HG02884 (cell line): Measurements from ENCODE around the gene KSR2.
"Not testable (repeated sequence)": the region's sequence is repeated elsewhere in the genome, so short reads cannot be mapped to it uniquely, and the experiment has no call there.

ENCODE experiments used
- ATAC-seq: cut with Tn5 transposase; IDR thresholded peaks from one replicate; pipeline ENCODE4 v1.9.1; 2021; ENCODE audit warnings: mild to moderate bottlenecking, moderate library complexity; ENCODE audit not compliant: unreplicated experiment

KSR2 gene

DNA sequence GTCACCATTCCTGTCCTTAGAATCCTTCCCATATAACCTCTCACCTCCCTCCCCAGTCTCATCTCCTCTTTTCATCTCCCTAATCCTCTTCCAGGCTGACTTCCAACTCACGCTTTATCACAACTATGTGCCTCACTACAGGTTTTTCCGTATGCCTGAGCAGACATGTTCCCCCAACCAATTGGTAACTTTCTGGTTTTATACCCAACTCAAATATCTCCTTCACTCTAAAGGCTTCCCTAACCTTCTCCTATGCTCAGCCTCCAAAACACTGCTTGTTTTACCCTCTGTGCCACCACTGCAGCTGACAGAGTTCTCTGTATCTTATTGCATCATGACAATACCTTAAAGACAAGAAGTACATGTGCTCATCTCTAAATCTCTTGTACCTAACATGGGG lies 139.7 kb downstream of the KSR2 start:
- ATAC-seq, result no peak

DNA sequence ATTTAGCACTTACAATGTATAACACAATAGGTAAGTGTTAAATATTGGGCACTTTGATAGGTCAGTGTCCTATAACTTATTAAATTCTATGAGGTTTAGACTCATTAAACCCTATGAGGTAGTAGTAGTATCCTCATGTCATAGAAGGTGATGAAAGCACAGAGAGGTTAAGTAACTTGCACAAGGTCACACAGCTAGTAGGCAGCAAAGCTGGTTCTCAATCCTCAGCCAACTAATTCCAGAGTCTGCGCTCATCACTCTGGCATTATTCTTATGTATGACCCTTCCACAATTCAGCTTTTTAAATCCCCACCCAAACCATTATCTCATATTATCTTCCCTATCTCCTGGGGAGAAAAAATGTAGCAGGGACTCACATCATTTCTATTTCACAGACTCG lies 141.1 kb downstream of the KSR2 start:
- no peak for ATAC-seq

DNA sequence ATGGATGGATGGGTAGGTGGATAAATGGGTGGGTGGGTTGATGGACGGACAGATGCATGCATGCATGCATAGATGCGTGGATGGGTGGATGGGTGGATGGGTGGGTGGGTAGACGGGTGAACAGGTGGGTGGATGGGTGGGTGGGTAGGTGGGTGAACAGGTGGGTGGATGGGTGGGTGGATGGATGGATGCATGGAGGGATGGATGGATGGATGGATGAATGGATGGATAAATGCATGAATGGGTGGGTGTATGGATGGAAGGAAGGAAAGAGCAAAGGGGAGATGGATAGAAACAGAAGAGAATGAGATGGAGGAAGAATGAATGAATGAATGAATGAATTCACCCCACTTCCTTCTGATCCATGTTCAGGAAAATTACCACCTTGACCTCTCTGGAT lies 143.0 kb downstream of the KSR2 start:
- ATAC-seq, result no peak

DNA sequence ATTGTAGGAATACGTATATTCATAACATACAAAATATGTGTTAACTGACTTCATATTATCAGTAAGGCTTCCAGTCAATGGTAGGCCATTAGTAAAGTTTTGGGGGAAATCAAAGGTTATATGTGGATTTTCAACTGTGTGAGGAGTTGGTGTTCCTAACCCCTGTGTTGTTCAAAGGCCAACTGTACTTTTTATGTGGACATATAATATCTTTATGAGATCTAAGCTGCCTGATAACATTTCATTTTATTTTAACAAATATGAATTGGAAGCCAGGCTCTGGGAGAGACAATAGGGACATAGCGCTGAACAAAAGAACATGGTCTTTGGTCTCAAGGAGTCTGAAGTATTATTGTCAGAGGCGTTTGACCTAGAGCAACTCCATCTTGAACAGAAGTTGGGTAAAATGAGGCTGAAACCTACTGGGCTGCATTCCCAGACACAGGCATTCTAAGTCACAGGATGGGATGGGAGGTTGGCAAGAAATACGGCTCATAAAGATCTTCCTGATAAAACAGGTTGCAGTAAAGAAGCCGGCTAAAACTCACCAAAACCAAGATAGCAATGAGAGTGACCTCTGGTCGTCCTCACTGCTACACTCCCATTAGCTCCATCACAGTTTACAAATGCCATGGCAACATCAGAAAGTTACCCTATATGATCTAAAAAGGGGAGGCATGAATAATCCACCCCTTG lies 147.2 kb downstream of the KSR2 start:
- no peak for ATAC-seq

DNA sequence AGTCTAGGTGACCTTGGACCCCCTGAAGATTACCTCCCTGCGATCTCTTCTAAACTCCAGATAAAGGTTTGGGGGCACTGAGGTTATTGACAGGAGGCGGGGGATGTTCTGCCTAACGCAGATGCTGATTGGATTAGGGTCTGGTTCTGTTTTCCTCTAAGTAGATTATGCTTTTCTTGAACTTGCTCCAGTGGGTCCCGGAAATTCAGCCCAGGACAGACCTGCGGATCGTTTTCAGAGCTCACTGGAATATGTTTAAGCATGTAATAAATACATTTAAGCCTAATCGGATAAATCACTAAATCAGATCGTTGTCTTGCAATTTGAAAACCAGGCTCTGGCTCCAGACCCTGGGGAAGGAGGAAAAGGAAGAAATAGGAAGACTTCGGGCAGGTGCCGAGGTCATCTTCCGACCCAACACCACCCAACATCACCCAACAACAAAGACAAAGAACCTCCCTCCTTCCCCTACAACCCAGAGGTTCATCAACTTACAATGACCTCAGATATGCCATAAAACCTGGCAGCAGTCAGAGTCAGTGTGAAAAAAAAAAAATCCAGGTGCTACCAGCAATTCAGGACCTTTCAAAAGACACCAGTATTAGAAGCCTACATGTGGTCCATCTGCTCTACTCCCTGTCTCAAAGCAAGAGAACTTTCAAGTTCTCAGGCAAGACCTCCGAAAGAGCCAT lies 148.4 kb downstream of the KSR2 start:
- ATAC-seq, result no peak

DNA sequence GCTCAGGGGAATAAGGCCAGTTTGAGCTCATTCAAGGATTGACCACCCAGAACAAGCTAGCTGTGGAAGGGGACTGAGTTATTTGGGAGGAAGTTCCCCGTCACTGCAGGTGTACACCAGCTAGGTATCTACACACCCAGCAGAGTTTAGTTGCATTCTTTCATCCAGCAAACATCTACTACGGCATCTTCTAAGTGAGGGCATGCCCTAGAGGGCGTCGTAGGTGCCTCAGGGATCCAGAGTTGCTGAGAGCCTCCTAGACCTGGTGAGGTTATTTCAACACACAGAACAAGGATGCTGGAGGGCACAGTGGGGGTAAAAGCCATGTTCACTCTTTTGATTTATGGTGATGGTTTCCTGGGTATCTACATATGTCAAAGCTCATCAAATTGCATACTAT lies 149.6 kb downstream of the KSR2 start:
- no peak for ATAC-seq

DNA sequence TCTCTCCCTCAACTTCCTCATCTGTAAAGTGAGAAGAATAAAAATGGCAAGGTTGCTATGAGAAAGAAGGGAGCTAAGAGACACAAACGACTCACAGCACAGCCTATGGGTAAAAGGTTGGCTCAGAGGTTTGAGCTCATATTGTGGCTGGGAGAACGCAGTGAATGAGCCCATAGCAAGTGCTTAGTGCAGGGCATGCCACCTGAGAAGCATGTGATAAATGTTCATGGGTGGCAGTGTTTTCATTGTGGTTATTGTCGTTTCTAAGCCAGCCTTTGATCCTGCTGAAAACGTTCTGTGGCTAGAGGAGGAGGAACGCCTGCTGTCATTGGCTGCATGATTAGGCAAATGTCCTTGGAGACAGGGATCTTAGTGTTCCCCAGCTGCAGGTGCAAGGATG lies 150.4 kb downstream of the KSR2 start:
- no peak for ATAC-seq

DNA sequence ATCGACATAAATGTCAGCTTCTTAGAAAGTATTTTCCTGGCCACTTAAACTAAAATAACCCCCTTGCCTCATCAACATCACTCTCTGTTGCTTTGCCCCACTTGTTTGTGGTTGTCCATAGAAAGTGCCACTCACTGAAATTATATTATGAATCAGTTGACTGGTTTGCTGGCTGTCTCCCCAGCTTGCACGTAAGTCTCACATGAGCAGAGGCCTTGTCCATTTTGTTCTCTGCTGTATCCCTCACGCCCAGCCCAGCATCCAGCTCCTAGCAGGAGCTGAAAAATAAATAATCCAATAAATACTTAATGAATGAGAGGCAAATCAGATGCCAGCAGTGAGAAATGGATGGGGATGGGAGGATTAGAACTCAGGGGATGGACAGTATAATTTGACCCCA lies 159.3 kb downstream of the KSR2 start:
- no peak for ATAC-seq

DNA sequence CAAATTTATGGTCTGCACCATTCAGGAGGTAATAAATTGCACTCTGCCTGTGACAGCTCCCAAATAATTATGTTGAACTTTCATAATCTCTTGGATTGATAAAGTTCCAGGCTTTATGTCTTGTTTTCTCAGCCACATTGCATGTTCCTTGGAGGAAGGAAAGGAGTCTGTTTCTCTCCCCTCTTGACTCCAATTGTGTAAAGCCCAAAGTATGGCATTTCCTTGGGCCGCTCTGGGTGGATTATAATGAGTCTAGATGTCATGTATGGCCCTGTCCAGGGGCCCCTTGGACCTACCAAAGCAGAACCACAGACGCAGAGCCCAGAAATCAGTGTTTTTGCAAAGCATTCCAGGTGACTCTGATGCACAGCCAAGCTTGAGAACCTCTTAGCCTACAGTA lies 160.8 kb downstream of the KSR2 start:
- ATAC-seq, result no peak

DNA sequence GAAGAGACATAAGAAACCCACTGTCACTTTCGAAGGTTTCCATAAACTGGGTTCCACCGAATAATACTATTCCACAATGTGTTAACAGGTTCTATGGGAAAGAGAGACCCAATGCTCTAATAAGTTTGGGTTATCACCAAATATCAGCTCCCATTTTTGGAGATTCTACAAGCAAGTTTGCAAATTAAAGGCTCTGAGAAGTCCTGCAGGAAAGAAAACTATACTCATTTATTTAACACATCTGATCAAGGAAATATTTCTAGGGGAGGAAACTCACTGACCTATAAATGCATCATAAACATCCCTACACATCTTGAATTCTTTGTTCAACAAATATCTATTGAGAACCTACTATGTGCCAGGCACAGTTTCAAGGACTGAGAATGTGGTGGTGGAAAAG lies 161.4 kb downstream of the KSR2 start:
- ATAC-seq, result no peak

DNA sequence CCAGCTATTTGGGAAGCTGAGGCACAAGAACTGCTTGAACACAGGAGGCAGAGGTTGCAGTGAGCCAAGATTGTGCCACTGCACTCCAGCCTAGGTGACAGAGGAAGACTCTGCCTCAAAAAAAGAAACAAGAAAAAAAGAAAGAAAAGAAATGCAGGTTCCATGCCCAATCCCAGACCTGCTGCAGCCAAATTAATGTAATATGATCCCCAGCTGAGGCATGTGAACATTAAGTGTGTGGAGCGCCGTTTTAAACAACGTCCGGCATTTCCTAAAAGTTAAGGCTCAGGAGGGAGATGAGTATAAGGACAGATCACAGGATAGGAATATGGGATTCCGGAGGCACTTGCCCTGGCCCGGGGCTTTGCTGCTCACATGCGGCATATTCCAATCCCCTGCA lies 162.9 kb downstream of the KSR2 start:
- no peak for ATAC-seq

DNA sequence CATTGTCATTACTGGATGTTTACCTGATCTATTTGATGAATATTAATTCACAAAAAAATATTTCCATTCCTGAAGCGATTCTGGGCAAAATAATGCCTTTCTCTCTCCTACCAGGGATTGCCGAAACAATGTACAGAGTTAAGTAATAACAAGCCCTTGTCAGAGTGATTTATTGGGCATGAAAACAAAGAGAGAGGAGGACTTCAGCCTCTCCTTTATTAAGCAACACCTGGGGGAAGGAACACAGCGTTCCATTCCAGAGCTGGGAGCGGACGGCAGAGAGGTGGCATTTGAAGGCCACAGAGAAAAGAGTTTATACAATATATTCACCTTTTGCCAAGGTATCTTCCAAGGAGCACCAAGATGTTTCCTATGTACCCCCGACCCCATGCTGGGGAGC lies 165.8 kb downstream of the KSR2 start:
- ATAC-seq, result no peak

DNA sequence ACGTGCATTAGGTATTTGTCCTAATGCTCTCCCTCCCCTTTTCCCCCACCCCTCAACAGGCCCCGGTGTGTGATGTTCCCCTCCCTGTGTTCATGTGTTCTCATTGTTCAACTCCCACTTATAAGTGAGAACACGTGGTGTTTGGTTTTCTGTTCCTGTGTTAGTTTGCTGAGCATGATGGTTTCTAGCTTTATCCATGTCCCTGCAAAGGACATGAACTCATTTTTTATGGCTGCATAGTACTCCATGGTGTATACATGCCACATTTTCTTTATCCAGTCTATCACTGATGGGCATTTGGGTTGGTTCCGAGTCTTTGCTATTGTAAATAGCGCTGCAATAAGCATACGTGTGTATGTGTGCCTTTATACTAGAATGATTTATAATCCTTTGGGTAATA lies 168.1 kb downstream of the KSR2 start:
- ATAC-seq, result not testable (repeated sequence)

DNA sequence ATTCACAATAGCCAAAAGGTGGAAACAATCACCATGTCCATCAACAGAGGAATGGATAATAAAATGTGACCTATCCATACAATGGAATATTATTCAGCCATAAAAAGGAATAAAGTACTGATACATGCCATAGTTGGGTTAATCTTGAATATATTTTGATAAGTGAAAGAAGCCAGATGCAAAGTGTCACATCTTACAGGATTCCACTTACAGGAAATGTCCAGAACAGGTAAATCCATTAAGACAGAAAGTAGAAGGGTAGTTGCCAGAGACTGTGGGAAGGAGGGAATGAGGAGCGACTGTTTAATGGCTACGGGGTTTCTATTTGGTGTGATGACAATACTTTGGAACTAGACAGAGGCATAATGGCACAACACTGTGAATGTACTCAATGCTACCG lies 171.6 kb downstream of the KSR2 start:
- ATAC-seq, result no peak

DNA sequence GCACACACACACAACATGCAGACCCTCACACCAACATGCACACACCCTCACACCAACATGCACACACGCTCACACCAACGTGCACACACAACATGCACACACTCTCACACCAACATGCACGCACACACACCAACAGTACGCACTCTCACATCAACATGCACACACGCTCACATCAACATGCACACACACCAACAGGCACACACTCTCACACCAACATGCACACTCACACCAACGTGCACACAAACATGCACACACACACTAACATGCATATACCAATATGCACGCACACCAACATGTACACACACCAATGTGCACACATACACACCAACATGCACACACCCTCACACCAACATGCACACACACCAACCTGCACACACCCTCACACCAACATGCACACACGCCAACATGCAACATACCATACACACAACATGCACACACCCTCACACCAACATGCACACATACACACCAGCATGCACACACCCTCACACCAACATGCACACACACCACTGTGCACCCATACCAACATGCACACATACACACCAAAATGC lies 175.8 kb downstream of the KSR2 start:
- no peak for ATAC-seq

DNA sequence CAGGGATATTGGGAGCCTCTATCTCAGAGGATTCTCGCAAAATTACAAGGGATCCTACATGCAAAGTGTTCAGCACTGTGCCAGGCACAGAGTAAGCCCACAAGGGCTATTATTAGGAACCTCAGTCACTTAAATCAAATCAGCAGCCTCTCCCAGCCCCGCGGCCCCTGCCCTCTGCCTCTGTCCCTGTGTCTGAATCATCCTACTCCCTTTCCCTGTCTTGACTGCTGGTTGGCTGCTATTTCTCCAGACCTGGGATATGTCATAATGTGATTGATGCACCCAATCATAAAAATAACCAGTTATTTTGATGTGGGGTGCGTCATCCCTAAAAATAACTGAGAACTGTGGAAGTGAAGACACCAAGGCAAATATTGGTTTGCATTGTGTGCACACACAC lies 176.3 kb downstream of the KSR2 start:
- no peak for ATAC-seq

DNA sequence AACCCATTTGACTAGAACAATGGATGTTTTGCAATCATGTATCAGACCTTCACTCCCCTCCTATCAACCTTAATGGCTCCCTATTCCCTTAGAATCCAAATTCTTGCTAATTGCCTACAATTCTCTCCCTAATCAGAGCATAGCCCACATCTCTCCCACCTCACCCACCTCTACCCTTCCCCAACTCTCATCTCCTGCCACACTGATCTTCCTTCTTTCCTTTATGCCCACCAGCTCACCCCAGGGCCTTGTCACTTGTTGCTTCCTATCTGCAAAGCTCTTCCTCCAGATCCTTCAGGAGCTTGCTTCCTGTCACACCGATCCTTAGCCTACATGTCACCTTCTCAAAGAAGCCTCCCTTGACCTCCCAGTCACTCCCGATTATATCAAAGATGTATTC lies 177.8 kb downstream of the KSR2 start:
- no peak for ATAC-seq

DNA sequence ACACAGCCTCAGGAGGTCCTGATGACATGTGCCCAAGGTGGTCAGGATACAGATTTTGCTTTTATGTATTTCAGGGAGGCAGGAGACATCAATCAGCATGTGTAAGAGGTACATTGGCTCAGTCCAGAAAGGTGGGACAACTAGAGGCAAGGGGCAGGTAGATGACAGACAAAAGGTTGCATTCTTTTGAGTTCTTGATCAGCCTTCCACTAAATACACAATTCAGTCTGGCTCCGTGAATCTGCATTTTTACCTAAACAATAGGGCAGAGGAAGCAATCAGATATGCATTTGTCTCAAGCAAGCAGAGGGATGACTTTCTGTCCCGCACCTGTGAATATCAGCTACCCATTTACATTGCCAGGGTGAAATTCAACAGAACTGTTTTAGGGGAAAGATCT lies 178.6 kb downstream of the KSR2 start:
- no peak for ATAC-seq

DNA sequence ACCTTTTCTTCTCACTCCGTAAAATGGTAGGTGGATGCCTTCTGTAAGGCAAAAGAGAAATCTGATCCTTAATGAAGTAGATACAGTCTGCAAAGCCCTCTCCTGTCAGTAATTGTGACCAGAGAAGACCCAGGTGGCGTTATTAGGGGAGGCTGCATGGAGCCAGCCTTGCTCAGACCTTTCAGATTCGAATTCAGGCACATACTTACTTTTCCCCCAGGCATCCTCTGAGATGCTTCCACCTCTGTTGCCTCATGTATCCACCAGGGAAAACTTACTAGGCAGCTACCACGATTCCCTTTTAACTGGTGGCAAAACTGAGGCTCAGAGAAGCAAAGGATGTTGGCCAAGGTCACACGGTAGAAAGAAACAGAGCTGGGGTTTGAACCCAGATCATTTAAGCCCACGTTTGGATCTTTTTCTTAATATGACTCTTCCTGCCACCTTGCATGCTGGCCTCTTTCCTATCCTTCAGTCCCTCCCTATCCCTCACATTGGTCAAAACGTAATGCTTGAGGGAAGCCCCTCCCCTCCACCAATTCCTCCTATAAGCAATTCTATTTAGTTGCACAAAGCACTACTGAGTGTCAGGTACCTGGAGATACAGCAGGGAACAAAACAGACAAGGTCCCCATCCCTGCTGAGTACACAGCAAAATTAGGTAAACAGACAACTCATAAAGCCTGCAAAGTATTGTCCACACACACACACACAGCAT lies 179.4 kb downstream of the KSR2 start:
- no peak for ATAC-seq

DNA sequence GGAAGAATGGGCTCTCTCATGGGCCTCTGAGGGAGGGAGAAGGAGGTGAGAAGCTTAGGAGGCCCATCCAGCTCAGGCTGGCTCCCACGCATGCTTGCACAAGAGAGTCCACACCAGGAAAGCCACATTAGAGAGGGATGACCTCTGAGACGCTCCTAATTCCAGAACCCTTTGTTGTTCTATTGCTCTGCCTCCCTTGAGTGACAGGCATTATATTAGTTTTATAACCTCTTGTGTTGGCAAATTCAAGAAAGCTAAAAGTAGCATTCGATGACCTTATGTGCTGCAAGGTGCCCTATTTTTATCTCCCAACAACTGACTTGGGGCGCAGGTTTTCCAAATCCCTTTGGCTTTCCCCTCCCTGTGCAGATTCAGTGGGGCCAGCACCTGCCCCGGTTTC lies 190.1 kb downstream of the KSR2 start:
- ATAC-seq, result no peak

DNA sequence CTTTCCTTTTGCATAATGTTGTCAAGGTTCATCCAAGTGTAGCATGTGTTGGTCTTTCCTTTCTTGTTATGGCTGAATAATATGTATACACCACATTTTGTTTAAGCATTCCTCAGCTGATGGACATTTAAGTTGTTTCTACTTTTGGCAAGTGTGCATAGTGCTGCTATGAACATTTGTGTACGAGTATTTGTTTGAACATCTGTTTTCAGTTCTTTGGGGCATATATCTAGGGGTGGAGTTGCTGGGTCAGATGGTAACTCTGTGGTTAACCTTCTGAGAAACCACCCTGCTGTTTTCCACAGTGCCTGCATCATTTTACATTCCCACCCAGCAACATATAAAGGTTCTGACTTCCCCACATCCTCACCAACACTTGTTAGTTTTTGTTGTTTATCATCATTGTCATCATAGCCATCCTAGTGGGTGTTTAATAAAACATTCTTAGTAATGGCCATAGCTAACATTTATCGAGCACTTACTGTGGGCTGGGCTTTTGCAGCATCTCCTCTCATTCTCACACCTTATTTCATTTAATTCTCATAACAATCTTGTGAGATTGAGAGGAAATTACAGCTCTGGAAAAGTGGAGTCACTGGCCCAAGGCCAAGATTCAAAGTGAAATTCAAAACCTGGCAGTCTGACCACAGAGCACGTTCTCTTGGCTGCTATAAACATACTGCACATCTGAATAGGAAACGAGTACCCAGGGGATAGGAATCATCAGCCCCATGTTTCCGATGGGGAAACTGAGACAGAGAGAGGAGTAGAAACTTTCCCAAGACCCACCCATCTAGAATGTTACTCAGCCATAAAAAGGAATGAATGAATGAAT lies 193.6 kb downstream of the KSR2 start:
- ATAC-seq, result no peak
